IPS-11a (cell line): ENCODE data around the gene PASK.

Source experiments
- H3K4me3 ChIP-seq: one replicate; pipeline ENCODE4 v1.5.1; 2013; ENCODE audit warnings: low read depth, low read length, control low read depth

The PASK gene

DNA sequence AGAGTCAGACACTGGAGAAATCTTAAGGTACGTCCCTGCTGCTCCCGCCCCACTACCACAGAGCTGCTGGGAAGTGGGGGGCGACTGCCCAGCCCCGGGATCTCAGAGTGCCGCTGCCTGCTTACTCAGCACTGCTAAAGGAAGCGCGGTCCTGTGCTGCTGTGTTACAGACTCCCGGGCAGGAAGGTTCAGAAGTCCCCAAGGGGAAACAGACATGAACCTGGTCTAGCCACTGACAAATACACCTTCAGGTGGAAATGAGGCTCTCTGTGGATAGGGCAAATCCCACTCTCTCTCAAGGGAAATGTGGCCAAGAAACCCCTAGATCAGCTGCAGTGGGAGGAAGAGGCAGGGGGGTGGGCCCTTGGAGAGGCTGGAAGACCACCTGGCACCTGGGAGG, 60.9 kb downstream of the PASK start:
- H3K4me3 ChIP-seq: no peak overlapping the region

DNA sequence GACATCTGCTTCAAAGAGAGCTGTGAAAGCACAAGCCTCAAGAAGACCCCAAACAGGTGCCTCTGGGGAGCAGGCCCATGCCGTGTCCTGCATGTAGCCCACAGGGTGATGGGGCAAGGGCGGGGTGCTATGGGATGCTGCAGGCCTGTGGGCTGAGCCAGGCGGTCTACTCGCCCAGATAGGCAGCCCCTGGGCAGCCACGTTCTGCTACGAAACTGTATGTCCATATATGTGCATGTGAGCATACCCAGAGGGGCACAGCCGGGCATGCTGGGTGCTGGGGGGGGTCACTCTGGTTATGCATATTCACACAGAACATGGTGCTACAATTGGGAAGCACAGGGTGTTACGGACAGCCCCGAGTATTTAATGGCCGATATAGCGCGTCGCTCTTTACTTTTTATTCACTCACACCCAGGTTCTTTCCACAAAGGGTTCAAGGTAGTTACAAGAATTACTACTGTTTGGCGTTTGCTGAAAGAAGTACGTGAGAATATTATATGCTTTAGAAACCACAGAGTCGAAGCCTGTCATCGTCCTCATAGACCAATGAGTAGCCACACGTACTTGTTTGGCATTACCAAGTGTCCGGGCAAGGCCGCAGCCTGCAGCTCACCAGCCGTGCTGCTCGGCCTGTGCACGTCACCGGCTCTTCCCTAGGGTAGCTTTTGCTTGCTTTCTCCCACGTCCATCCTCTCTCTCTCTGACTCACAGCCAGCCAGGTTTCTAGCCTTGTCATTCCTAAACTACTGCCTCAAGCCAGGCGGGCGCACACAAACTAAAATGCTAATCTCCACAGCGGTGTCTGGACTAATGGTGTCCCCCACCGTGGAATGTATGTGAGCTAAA, 61.6 kb downstream of the PASK start:
- no peak overlapping the region for H3K4me3 ChIP-seq

DNA sequence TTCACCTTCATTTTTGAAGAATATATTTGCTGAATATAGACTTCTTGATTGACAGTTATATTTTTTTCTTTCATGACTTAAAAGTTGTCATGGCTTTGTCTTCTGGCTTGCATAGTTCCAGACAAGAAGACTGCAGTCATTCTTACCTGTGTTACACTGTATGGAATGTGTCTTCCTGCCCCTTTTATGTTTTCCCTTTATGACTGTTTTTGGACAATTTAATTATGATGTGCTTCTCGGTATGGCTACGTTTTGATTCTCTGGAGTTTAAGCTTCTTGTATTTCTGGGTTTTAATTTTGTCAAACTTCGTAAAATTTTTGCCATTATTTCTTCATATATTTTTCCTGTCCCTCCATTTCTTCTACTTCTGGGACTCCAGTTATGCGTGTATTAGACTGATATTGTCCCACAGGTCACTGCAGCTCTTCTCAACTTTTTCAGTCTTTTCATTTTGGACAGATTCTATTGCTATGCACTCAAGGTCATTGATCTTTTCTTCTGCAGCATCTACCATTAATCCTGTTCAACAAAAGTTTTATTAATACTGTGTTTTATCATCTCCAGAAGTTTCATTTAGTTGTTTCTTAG, 64.3 kb downstream of the PASK start:
- H3K4me3 ChIP-seq: no peak overlapping the region

DNA sequence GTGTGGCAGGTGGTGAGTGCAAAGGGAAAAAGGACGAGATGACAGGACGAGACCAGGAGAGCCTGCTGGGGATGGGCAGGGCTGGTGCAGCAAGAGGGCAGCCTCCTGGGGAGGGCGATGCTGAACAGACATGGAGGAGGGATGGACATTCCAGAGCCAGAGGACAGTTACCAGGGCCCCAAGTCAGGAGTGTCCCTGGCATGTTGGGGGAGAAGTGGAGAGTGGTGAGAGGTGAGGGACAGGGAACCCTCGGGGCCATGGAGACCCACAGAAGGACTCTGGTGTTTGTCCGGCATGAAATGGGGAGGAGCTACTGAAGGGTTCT, 66.2 kb downstream of the PASK start:
- H3K4me3 ChIP-seq: no peak overlapping the region

DNA sequence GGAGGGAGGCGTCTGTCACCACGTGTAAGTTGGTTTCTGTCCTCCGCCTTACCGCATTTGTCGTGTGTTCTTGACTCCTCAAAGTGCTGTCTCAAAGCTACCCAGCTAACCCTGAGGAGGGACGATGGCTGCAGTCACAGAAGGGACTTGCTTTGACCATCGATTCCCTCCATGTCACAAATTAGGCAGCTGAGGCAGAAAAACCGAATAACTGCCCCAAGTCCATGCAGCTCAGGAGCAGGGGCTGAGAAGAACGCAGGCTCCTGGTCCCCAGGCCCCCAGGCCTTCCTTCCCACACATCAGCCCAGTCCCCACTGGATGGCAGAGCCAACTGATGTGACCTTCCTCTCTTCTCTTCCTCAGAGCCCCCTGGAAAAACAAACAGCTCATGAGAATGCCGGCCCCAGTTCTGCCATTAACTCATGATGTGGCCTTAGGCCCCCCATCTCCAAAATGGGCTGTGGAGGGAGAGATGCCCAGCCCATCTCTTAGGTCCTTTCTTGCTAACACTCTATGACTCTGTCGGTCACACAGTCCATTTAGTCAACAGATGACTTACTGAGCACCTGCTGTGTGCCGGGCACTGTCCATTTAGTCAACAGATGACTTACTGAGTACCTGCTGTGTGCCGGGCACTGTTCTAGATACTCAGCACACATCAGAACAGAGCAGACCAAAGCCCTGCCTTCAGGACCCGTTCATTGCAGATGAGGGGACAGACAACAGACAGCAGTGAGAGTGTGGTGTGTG, 66.8 kb downstream of the PASK start:
- H3K4me3 ChIP-seq: no peak overlapping the region

DNA sequence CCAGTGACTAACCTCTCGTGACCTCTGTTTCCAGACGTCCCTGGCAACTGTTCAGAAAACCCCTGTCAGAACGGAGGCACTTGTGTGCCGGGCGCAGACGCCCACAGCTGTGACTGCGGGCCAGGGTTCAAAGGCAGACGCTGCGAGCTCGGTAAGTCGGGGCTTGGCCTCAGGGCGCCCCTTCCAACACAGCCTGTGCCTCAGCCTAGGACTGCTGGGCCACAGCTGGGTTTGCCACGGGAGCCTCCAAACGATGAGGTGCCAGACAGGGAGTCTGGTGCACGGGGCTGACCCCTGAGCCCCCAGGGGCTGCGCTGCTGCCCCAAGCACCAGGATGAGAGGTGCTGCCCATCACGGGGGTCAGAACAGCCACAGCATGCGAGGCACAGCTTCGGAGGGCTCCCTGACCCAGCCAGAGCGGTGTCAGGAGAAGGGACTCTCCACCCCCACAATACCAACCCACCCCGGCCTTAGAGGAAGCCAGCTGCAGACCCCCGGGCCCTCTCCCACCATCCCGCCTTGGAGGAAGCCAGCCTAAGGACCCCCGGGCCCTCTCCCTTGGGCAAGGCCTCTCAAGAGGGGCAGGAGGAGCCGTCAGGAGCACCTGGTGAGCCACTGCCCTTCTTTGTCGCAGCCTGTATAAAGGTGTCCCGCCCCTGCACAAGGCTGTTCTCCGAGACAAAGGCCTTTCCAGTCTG, 67.5 kb downstream of the PASK start:
- H3K4me3 ChIP-seq: no peak overlapping the region

DNA sequence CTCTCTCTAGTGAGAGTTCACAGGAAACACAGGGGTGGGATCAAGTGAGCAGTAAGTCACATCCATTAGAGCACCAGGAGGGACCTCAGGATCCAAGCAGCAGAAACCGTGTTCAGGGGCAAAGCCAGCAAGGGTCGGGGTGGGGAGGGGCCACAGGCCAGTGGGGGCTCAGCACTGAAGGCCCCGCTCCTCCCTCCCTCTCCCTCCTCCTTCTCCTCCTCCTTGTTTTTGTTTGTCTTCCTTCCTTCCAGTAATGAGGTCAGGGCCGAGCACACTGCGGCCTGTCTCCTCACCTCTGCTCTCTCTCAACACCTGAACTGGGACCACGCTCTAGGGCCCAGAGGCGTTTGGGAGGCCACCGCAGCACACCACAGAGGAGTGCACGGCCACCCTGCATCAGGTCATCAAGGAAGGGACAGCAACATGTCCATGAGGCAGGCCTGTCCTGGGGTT, 68.1 kb downstream of the PASK start:
- H3K4me3 ChIP-seq: no peak overlapping the region

DNA sequence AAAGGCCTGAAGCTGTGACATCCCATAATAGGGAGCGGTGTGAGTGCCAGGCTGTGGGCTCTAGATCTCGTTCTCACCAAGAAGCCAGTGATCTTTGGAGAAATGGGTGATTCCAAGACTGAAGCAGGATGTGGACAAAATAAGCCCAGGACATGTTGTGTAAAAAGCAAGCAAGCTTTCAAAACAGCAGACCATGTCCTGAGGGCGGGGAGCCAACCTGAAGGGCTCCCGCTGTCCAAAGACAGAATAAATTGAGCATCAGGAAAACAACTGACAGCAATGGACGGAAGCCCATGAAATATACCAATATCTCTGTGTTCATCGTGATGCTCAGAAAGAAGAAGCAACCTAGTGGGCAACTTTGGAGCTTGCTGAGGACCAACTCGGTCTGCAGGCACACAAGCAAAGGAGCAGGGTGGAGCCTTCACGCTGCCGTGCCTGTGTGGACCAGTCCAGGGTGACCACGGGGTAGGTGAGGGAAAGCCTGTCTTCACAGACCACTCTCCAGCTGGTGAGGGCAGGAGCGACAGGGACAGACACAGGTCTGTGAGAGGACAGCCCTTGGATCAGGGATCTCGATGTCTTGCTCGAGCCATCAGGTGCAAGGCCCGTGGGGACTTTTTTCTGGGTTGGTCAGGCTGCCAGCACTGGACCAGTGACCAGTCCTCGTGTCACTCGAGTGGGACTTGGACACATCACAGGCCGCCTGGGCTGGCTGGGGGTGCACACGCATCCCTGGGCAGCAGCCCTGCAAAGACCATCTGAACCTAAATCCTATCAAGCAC, 68.7 kb downstream of the PASK start:
- H3K4me3 ChIP-seq: no peak overlapping the region

DNA sequence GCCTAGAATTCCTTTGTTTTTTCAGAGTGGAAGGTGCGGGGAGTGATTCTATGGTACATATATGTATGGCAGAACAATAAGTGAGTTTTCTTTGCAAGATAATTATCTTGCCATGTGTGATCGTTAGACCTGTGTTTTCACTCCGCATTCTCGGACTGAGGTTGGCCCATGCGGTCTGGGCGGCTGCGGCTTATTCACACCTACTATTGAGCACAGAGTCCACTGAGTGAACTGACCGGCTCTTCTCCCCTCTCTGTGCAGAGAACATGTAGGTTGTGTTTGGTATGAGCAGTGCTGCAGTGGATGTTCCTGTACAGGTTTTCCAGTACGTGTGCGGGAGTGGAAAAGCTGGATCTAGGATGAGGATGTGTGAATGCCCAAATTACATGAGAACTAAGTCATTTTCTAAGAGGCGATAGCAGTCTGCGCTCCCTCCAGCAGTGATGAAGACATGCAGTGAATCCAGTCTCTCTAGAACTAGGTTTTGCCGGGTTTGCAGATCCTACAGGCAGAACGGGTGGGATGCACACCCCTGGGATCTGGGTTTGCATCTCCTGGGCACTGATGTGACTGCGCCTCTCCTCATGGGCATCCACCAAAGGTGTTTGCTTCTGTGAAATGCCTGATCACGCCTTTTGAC, 74.3 kb downstream of the PASK start:
- no peak overlapping the region for H3K4me3 ChIP-seq

DNA sequence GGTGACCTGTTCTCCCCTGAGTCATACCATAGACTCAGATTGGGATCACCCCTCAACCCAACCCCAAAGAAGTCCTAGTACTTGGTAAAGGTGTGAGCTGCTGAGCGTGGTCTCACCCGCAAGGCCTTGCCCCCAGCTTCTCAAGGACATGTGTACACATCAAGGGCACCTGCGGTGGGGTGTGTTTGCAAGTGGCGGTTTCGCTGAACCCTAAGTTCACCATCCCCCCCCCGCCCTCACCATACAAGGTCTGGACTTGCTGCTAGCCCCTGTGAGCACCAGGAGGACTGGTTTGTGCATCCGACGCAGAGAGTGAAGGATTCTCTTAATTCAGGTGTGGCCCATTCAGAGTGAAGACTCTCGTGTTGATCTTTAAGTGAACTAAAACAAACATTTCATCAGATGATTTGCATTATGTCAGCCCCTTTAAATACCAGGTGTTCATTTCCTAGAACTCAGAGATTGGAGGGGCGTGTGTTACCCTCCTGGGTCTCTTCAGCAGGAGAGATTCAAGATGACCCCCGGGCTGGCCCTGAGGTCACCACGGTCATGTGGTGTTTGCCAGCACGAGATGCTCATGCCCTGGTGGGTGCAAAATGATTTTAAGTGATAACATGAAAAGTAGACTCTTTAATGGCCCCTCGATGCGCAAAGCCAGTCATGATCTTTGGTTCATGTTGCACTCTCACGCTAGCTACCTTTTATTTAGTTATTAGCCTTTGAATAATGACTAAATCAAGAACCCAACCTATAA, 75.0 kb downstream of the PASK start:
- no peak overlapping the region for H3K4me3 ChIP-seq

DNA sequence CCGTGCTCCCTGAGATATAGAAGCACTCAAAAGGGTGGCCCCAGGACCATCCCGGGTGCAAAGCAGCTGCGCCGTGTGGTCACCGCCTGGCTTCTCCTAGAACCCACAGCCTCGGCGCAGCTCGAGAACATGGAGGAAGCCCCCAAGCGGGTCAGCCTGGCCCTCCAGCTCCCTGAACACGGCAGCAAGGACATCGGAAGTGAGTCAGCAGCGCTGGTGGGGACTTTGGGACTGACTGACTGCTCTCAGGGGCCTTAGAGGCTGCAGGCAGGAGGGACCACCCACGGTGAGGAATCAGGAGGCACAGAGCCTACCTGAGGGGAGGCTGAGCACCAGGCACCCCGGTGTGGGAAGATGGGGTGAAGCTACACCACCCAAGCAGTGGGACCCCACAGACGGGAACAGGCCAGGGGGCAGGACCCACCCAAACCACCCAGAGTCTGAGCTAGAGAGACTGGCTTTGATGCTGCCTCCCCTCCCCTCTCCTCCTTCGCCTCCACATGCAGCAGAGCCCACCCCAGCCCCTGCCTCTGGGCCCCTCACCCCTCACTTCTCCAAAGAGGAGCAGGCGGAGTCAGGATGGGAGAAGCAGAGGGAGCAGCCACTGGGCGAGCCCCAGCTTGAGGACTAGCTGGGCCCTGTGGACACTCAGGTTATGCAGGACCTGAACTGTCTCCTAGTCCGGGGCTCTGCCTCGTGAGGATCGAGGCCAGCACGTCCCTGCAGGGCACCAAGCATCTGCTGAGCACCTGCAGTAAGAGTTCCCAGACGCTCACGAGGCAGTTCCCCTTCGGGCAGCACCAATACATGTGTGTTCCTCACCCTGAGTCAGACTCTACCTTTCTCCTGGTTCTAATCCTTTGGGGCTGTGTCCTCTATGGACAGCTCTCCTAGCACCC, 75.9 kb downstream of the PASK start:
- no peak overlapping the region for H3K4me3 ChIP-seq

DNA sequence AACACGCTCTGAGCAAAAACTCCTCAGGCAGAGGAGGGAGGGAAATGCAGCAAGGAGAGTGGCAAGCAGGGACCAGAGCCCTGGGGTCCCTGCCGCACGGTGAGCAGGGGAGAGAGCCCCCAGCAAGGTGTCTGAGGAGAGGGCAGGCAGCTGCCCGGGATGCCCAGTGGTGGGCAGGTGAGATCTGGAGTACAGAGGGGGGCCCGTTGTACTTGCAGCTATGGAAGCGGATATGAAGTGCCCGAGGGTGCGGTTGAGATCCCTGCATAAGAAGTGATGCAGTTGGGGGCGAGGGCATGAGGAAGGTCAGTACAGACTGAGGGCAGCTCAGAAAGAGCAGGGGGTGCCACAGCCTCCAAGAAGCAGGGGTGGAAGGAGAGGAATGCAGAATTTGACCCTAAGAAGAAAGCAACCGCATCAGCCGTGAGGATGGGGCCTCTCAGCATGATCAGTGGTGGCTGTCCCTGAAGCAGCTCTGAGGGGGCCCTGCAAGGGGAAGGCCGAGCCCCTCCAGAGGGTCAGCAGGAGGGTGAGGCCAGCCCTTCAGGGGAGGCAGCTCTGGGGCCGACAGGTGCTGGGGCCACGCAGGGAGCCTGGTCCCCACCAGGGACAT, 76.6 kb downstream of the PASK start:
- no peak overlapping the region for H3K4me3 ChIP-seq

DNA sequence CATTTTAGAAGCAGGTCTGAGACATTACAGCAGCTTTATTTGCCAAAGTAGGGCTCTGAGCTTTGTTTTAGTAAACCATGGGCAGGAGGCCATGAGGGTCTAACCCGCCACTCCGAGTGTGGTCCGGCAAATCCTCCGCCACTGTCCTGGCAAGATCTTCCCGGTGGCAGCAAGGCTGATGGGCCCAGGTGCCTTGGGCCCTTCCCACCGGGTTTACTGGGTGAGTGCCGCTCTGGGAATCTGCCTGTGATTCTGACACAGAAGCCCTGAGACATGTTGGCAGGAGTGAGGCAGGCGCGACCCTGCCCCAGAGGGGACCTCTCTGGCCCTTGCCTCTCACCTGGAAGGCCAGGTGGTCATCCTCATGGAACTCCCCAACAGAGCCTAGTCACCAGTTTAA, 77.1 kb downstream of the PASK start:
- H3K4me3 ChIP-seq: no peak overlapping the region

DNA sequence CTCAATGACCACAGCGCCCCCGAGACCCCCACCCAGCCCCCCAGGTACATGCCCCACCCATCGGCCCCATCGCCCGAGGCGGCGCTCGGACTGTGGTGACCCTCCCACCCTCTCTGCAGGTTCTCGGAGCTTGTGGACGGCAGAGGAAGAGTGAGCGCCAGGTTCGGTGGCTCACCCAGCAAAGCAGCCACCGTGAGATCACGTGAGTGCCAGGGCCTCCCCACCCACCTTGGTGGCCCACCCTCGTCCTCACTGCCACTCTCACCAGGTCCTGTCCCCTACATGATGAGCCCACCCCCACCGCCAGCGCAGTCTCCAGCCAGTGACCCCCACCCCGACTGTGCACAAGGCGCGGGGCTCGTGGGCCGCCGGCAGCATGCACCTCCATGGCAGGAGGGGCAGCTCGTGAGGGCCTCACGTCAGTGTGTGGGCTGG, 77.6 kb downstream of the PASK start:
- H3K4me3 ChIP-seq: no peak overlapping the region

DNA sequence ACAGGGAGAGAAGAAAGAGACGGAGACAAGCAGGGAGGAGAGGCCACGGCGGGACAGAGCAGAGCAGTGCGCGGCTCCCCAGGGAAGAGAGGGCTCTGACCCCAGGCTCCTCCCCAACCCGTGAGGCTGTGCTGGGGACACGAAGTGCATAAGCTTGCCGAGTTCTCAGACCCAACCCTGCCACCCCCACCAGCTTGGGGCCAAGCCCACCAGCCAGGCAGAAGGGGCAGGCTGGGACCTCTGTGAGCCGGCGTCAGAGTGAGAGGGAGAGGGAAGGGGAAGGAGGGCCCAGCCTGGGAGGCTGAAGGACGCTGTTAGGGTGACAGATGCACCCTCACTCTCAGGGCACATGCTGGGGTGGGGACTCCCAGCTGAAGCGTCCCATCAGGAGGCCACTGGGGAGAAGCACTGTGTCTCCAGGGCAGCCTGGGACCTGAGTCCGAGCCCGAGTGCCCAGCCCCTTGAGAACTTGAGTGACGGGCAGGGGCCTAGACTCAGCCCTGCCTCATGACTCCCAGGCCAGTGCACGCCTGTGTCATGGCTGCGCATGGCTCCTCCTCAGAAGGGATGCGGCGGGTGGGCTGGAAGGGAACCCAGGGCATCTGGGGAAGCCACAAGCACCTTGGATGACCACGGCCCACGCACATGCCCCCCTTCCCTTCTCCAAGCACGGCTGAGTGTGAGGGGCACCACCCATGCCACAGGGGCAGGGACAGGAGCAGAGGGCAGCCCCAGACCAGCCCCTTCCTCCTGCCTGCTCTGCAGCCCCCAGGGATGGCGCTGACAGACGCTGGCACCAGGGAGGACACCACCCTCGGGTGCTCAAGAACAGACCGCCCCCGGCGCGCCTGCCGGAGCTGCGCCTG, 78.2 kb downstream of the PASK start:
- H3K4me3 ChIP-seq: no peak overlapping the region

DNA sequence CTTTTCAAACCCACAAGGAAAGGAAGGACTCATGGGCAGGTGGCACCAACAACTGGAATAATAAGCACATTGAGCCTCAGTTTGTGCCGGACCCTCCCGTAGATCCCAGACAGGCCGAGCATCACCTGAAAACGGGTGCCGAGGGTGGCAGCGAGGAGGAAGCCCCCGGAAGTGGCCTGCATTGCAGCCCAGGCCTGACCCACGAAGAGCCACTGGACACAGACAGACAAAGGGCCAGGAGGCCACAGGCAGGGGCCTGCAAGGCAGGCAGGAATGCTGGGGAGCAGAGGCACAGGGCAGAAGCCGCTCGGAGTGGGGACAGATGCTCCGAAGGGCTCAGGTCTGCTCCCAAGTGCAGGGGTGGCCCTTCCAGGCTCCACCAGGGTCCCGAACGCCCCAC, 78.9 kb downstream of the PASK start:
- H3K4me3 ChIP-seq: no peak overlapping the region

DNA sequence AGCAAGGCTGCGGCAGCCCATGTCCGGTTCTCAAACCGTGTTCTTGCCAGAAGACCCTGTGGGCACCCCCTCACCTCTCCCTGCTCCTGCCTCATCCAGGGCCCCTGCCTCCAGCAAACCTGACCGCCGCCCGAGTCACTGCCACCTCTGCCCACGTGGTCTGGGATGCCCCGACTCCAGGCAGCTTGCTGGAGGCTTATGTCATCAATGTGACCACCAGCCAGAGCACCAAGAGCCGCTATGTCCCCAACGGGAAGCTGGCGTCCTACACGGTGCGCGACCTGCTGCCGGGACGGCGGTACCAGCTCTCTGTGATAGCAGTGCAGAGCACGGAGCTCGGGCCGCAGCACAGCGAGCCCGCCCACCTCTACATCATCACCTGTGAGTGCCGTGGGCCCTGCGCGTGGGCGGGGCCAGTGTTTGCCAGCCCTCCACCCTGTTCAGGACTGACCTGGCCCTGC, 79.4 kb downstream of the PASK start:
- no peak overlapping the region for H3K4me3 ChIP-seq
